RWPE2 (cell line): ENCODE results near the gene FAM32A.

Source experiments
- ATAC-seq: fragments of 200-7000 bp; cut with Tn5 transposase; 3 replicates; pipeline ENCODE4 v1.9.1; 2021; ENCODE audit warnings: low read depth
- DNase-seq: peaks from one replicate; pipeline ENCODE4 v3.0.0-alpha.2; 2020; ENCODE audit warnings: low spot score
- H3K27ac ChIP-seq: fragments of 450-650 bp; 2 replicates; pipeline ENCODE4 v1.5.1; 2017; ENCODE audit warnings: mild to moderate bottlenecking; ENCODE audit not compliant: poor library complexity, severe bottlenecking
- H3K27me3 ChIP-seq: fragments of 250-450 bp; sonication (Bioruptor Pico); 2 replicates; pipeline ENCODE4 v1.5.1; 2021; ENCODE audit warnings: mild to moderate bottlenecking, moderate library complexity; ENCODE audit not compliant: insufficient read depth, poor library complexity, severe bottlenecking
- H3K36me3 ChIP-seq: fragments of 250-450 bp; sonication (Bioruptor Pico); 2 replicates; pipeline ENCODE4 v1.5.1; 2020; ENCODE audit warnings: low read depth, mild to moderate bottlenecking, moderate library complexity
- H3K4me1 ChIP-seq: fragments of 250-450 bp; sonication (Bioruptor Pico); 2 replicates; pipeline ENCODE4 v1.5.1; 2021; ENCODE audit warnings: mild to moderate bottlenecking, moderate library complexity; ENCODE audit not compliant: insufficient read depth, poor library complexity, severe bottlenecking
- H3K4me3 ChIP-seq: fragments of 250-450 bp; sonication (Bioruptor Pico); 2 replicates; pipeline ENCODE4 v1.5.1; 2021; ENCODE audit warnings: mild to moderate bottlenecking, moderate library complexity; ENCODE audit not compliant: severe bottlenecking
- H3K9me3 ChIP-seq: fragments of 250-450 bp; sonication (Bioruptor Pico); 2 replicates; pipeline ENCODE4 v1.5.1; 2021; ENCODE audit warnings: mild to moderate bottlenecking, moderate library complexity; ENCODE audit not compliant: severe bottlenecking
- CTCF ChIP-seq: fragments of 450-650 bp; IDR thresholded peaks from one replicate; pipeline ENCODE4 v1.5.1; 2017; ENCODE audit warnings: mild to moderate bottlenecking, moderate library complexity; ENCODE audit not compliant: poor library complexity, severe bottlenecking

The FAM32A gene

GRCh38 chr19:16233836-16234551 is 48.8 kb downstream of the FAM32A start:
- no peak; the same call in 2 of the 3 replicates for ATAC-seq
- peaks cover 12% of the 10 kb centered on the region for H3K36me3 ChIP-seq

GRCh38 chr19:16234552-16235445 is 49.6 kb downstream of the FAM32A start:
- Histone ChIP-seq H3K27me3 (no peaks in the 10 kb centered on the region), H3K4me3 (no peak overlapping the region), H3K9me3 (no peaks in the 10 kb centered on the region), H3K36me3 (peaks cover 12% of the 10 kb centered on the region), H3K4me1 (no peaks in the 10 kb centered on the region), H3K27ac (no peak overlapping the region)
- ATAC-seq (no peak), DNase-seq (no peak)
- TF ChIP-seq CTCF: no peak

More at GRCh38 chr19:16233836-16234551, 48.8 kb downstream of the FAM32A start:
- H3K9me3 ChIP-seq: no peaks in the 10 kb centered on the region
- no peaks in the 10 kb centered on the region for H3K4me1 ChIP-seq
- TF ChIP-seq CTCF: no peak
- no peak overlapping the region for H3K27ac ChIP-seq
- no peaks in the 10 kb centered on the region for H3K27me3 ChIP-seq
- no peak for DNase-seq
- H3K4me3 ChIP-seq: no peak overlapping the region

- no peak for ATAC-seq
- Histone ChIP-seq H3K27me3 (no peaks in the 10 kb centered on the region), H3K27ac (no peak overlapping the region), H3K4me3 (no peak overlapping the region), H3K36me3 (0 out of 2 replicates have a peak, but pooled peaks cover 4% of the 10 kb centered on the region), H3K9me3 (no peaks in the 10 kb centered on the region), H3K4me1 (no peaks in the 10 kb centered on the region)
- DNase-seq: no peak
- TF ChIP-seq CTCF: no peak
Measured at GRCh38 chr19:16235811-16236652, 50.8 kb downstream of the FAM32A start.
